GM19455 (cell line): ENCODE results near the gene KCTD8.

Source experiments
- ATAC-seq: cut with Tn5 transposase; IDR thresholded peaks from one replicate; pipeline ENCODE4 v1.9.1; 2021; ENCODE audit not compliant: unreplicated experiment

The KCTD8 gene

DNA sequence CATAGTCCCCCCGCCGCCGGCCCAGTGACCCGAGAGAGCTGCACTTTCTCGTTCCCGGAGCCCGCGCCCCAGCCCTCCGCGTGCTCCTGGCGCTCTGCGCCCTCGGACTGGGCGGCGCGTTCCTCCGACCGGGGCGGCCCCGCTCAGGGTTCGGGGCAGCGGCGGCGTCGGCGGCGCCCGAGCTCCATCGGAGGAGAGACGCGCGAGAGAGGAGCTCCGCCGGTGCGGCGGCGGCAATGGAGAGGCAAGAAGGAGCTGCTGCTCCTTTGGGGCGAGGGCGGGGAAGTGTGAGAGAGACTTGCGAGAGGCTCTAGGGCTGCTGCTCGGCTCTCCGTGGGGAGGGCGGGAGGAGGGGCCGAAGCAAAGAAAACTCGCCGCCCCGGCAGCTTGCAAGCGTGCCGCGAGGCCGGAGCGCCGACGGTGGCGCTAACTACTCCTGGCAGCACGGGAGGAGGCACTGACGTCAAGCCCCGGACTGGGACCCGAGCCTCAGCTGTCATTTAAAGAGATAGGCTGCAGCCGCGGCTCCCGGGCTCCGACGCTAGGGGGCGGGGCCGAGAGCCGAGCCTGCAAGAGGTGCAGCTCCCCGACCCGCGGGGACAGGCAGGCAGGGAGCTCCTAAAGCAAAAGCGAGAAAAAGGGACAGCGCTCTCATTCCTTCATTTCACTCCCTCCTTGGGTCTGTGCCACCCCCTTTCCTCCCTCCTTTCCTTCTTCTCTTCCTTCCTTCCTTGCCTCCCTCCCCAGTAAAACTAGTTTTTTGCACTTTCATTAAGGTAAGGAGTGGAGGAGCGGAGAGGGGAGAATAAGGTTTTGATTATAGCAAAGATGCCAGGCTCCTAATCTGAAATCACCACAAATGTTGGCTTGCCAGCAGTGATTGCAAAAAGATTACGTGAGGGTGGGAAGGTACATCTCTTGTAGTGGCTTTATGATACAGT lies at the start of gene KCTD8:
Gene KCTD8, minus strand, starts transcription at position 289 of the 941 bp plus-strand sequence.
- ATAC-seq, result peak; percentile 94

DNA sequence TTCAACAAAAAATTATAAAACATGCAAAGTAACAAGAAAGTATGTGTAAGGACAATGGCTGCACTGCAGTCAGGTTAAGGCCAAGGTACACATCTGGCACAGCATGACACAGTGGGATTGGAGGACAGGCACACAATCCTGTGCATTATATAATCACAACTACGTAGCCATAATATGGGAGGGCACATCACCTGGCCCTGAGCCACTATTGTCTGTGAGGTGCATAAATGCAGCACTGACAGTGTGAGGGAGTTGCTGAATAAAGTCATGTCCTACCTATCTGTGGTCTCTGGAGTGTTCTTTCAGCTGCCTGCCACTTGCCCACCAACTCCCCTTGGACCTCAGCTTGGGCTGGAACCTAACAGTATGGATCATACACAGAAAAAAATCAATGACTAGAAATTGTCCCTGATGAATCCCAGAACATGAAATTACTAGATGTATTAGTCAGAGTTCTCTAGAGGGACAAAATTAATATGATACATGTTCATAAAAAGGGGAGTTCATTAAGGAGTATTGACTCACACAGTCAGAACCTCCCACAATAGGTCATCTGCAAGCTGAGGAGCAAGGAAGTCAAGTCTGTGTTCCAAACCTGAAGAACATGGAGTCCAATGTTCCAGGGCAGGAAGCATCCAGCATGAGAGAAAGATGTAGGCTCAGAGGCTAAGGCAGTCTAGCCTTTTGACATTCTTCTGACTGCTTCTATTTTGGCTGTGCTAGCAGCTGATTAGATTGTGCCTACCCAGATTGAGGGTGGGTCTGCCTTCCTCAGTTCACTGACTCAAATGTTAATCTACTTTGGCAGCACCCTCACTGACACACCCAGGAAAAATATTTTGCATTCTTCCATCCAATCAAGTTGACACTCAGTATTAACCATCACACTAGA lies 46.4 kb upstream of the KCTD8 start:
- no peak for ATAC-seq

DNA sequence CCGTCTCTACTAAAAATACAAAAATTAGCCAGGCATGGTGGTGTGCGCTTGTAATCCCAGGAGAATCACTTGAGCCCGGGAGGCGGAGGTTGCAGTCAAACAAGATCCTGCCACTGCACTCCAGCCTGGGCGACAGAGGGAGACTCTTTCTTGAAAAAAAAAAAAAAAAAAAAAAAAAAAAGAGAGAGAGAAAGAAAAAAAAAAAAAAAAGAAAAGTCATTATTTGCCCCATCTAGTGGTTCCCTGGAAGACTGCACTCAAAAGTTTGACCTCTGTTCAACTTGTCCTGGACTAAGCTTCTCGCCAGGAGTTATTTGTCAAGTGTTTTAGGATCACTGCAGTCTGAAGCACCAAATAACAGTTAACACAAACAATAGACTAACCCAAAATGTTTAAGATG lies 45.3 kb upstream of the KCTD8 start:
- no peak for ATAC-seq

DNA sequence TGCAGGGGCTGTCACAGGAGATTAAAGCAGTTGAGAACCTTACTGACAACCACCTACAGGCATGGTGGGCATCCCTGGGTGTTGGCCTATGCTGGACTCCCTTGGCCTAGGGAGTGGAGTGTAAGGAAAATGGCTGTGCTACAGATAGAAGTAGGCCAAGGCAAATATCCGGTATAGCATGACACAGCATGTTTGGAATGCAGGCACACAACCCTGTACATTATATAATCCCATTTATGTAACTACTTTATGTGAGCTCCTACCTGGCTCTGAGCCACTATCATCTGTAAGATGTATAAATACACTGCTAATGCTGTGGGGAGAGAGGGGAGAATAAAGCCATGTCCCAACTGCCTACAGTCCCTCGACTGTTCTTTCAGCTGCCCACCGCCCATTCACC lies 38.7 kb upstream of the KCTD8 start:
- no peak for ATAC-seq

DNA sequence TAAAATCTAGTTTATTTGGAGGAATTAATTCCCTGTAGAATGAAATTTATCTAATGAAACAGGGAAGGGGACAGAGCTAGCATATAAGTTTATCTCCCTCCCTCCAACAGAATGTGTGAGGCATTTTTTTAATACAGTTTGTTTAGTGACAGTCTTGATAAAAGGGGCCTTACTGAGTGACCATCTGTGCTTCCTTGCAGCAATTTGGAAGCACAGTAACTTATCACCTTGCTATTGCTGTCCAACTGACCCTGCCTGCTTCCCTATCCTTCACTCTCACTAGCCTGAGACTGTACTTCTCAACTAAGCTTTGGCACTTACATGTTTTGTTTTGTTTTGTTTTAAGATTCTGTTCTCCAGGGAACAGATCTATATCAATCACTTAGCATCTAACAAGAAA lies 31.1 kb upstream of the KCTD8 start:
- no peak for ATAC-seq

DNA sequence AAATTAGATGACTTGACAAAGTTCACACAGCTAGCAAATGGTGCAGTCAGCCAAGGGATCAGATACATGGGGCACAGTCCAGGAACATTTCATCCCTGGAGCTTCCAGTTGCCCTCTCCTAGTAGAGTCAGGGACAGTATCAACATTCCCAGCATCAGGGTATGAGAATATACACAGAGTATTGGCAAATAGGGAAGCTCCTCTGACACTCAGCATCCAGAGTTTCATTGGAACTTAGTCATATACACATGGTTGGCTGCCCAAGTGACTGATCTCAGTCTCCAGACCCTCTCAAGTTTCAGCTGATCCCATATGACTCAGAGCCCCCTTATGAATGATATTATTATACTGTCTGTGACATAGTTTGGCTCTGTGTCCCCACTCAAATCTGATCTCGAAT lies 13.7 kb upstream of the KCTD8 start:
- ATAC-seq, result no peak

DNA sequence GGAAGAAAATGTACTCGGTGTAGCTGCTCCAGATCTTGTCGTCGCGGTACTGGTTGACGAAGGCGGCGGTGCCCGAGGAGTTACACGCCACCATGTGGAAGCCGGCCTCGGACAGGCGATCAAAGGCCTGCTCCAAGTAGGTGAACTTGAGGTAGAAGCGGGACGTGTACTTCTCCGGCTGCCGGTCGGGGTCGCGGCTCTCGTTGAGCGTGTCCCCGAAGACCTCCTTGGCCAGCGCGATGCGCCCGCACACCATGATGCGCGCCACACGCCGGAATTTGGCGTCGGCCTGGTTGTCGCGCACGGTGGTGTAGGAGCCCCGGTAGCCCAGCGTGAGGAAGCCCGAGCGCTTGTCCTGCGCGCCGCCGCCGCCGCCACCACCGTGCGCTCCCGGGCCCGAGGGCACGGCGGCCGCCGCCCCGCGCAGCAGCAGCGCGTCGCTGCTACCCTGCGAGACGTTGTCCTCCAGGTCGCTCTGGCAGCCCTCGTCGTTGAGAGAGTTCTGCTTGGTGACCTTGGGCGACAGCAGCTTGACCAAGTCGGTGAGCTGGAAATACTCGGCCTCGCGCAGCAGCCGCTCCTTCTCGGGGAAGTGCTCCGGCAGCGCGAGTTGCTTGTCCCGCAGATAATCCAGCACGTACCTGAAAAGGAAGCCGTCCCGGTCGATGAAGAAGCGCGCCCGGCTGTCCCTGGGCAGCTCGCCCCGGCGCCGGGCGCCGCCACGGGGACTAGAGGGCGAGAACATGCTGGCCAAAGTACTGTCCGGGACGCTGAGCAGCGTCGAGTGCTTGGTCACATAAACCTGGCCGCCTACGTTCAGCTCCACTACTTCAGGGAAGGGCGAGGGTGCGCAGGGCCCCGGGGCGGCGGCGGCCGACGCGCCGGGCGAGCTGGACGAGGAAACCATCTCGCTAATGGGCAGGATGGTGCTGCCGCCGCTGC lies 775 bp downstream of the KCTD8 start:
- no peak for ATAC-seq

DNA sequence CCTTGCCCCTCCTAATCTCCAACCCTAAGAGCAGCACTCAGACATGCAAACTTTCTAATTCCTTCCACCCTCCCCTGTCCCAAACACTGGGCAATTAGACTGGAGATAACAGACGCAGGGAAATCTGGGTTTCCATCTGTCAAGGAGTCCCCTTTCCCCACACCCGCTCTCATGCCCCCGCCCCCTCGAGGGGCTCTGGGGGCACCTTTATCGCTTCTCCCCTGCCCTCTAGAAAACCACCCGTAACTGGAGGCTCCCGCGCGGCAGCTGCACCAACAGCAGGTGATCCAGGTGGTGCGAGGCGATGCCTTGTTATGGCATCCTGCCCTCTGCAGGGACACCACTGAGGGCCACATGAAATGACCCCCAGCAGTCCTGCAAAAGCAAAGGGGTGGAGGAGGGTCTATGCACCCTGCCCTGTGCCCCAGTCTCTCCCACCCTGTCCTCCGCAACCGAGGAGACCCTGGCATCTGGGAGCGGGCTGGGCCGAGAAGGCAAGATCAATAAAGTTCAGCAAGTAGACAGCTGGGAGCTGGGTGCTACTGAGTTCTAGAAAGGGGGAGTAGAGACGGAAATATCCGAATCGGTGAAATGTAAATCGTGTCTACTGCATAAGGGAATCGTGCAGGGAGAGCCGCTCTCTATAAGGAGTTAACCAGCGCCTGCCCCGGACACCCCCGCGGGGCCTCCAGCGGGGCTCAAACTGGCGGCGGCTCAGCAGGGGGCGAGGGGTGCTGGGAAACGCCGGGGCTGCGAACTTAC lies 1.6 kb downstream of the KCTD8 start:
- ATAC-seq, result no peak

DNA sequence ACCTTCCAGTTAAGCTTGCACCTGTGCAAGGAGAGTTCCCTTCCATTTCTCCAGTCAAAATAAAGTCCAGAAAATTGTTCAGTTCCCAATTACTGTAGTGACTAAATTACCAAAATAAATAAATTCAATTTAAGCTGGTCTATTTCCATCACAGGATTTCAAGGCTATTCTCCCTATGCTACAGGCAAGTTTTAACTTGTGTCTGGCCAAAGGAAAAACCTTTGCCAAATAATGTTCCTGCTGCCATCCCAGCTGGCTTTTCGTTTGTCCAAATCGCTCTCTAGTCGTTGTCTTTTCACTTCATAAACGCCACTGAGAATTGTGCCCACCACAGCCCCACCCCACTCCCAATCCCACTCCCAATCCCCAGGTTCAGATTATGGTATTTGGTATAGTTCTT lies 2.4 kb downstream of the KCTD8 start:
- no peak for ATAC-seq

DNA sequence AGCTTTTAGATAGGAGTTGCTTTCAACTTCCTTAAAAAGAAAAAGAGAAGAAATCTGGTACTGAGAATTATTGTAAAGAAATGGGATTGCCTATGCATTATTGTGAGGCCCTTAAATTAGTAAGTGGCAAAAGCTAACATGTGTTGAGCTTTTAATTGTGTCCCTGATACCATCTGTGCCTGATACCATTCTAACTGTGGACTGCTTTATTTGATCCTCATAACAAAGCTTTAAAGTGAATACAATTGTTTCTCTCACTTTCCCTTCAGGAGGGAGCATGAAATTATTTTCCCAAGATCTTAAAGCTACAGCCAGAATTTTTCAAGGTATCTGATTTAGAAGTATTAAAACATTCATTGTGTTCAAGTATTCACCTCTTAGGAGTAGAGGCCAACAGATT lies 9.9 kb downstream of the KCTD8 start:
- no peak for ATAC-seq

DNA sequence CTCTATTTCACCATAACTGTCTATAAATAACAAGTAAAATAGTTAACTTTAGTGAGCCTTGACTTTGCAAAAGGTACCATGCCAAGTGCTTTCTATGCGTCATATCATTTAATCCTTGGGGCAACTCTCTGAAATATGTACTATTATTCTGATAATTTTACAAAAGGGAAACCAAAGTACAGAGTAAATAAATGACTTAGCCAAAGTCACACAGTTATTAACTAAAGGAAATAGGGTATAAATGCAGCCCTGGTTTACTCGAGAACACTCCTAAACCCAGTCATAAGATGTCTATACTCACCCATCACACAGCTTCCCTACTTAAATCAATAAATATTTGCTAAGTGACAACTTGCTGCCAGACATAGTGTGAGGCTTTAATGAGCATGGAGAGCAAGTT lies 14.4 kb downstream of the KCTD8 start:
- ATAC-seq, result no peak

DNA sequence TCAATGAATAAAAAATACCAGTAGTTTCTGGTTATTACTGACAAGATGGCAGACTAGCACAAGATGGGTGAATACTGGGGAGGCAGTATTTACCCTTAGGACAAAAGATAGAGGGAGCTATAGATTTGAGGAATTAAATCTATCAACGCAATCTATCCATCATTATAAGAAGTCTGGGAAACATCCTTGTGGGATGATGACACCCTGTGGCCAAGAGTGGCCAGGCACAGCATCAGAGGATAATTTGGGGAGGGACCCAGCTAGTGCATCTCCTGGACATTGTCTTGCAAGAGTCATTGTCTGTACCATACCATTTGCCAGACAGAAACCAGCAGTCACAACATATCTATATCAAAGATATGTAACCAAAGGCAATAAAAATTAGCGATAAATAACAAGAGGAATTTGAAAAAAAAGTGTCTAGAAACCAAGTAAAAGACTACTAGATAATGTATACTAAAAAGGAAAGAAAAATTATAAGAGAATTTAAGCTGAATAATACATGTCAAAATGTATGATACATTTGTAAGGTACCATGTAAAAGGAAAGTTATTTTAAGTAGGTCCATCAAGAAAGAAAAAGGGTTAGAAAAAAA lies 22.9 kb downstream of the KCTD8 start:
- no peak for ATAC-seq

DNA sequence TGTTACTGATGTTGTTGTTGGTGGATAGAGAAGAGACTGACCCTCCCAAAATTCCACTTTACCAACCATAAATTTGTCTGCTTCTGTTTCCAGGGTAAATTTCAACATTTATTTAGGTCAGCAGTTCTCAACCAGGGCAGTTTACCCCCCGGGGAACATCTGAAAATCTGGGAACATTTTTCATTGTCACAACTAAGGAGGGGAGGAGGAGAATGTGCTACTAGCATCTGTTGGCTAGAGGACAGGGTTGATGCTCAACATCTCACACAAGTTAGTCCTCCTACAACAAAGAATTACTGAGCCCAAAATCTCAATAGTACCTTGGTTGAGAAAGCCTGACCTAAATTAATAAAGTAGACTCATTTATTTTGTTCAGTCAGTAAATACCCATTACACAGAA lies 25.7 kb downstream of the KCTD8 start:
- no peak for ATAC-seq

DNA sequence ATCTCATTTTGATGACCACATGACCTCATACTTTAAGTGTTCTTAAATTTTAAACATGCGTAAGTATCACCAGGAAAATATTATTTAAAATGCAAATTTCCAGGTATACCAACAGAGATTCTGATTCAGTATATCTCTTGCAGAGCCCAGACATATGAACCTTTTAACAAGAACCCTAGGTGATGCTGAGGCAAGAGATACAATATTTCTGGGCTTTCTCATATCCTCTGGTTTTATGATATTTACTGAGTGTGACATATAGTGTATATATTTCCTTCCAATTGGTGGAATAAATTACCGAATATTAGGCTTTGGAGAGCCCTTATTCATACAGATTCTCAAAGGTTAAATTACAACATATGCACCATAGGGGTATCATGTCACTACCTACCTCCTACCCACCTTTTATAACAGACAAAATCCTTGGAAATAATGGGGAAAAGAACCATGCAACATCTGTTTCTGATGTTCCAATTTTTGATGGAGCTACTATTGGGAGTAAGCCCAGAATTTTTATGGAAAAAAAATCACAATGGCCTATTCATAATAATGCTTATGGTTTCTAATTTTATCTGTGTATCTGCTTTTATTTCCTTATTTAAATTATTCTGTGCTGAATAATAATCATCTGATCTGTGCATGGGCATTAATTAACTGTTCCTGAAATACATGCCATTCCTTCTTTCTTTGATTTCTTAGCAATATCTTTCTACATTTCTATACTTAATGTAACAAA lies 27.1 kb downstream of the KCTD8 start:
- no peak for ATAC-seq

DNA sequence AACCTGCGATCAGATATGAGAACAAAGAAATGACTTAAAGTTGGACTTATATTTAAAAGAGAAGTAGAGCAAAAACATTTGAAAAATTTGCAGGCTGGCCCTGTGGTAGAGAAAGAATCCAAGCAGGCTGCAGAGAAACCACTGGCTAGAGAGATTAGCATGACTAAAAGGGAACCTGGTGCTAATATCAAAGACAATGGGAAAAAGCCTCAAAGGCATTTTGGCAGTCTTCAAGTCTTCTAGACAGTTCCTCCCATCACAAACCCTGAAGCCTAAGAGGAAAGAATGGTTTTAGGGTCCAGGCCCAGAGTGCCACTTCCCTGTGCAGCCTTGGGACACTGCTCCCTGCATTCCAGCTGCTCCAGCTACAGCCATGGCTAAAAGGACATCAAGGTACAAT lies 33.4 kb downstream of the KCTD8 start:
- no peak for ATAC-seq

DNA sequence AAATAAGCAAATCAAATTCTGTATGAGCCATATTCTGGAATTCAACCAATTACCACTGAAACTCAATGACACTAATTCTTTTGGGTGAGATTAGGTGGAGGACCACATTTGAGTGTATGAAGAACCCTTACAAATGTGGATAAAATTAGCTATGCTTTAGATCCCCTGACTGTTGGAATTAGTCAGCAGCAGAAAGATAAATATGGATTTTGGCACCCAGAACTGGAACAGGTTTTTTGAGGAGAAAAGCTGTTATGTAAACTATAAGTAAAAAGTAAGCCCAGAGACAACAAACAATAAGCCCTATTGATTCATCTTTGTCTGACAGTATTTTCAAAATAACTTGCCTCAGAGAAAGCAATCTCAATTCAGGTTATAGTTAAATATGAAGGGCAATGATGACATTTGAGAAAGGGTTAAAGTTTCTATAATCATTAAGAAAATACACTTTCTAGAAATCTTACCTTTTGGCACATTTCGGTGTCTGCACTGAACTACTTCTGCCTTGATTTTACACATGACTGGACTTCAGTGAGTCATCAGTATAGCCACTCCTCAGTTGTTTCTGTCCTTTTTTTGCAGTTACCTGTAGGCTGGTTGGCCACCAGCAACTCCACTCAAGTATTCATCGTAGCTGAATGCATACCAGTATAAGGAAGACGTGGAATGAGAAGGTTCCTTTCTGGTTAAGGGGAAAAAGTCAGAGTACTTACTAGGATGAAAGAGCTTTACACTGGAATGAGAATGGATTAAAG lies 80.0 kb downstream of the KCTD8 start:
- ATAC-seq, result no peak

DNA sequence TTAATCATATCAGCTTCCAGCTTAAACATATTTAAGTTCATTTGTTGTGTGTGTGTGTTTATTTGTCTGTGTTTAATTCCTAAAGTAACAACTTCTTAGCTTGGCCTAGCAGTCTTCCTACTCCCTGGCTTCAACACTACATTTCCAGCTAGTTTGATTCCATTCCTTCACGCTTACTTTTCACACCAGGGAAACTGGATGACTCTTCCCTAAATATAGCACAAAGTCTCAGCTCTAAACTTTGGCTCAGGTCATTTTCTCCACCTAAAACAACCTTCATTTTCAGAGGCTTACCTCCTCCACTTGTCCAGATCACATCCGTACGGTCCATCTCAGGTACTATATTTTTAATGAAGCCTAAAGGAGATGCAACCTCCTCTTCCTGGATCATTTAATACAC lies 94.4 kb downstream of the KCTD8 start:
- ATAC-seq, result no peak

DNA sequence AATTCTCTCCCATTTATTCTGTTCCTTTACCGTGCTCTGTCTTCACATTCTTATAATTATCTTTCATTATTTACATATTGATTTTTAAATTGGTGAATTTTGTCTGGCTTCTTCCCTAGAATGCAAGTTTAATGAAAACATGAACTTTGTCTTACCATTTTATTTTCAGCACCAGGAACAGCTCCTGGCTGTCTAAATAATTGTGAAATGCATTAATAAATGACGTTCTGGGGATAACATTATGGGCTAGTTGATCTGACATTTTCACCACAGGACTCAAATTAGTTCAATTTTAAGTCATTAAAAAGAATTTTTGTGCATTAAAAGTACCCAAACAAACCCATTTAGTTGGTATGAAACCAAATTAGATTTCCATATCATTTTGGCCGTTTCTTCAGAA lies 97.5 kb downstream of the KCTD8 start:
- no peak for ATAC-seq
